ENCODE data around the gene ZBP1.

DNA sequence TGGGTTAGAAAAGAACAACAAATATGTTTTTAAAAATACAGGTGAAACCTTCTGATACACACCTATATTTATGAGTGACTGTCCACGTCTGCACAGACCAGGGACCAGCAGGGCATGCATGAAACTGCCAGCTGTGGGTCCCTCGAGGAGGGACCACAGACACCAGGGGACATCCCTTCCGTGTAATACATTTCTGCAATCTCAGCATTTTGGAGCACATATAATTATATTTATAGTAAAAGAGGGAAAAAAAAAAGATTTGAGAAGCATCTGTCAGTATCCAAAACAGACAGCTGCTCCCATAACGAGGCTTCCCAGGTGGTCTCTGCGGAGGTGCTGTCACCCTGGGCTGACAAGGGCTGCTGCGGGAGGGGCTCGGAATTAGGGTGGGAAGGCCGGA lies 49.4 kb upstream of the ZBP1 start:
- TF ChIP-seq CTCF (conservative IDR thresholded peaks at IDR 0.05) = no peak
- TF ChIP-seq EZH2 (IDR thresholded peaks at IDR 0.05; ENCODE audit: low read depth) = no peak

Measured in PC-9 (cell line).